NCI-H2196 (cell line): ENCODE results near the gene GAL3ST3.
"Not testable (repeated sequence)": the region's sequence is repeated elsewhere in the genome, so short reads cannot be mapped to it uniquely, and the experiment has no call there.

ENCODE experiments used
- DNase-seq: peaks from one replicate; lab custom pipeline; 2025; ENCODE audit not compliant: unreplicated experiment; lab: John Stamatoyannopoulos, UW

The GAL3ST3 gene

DNA sequence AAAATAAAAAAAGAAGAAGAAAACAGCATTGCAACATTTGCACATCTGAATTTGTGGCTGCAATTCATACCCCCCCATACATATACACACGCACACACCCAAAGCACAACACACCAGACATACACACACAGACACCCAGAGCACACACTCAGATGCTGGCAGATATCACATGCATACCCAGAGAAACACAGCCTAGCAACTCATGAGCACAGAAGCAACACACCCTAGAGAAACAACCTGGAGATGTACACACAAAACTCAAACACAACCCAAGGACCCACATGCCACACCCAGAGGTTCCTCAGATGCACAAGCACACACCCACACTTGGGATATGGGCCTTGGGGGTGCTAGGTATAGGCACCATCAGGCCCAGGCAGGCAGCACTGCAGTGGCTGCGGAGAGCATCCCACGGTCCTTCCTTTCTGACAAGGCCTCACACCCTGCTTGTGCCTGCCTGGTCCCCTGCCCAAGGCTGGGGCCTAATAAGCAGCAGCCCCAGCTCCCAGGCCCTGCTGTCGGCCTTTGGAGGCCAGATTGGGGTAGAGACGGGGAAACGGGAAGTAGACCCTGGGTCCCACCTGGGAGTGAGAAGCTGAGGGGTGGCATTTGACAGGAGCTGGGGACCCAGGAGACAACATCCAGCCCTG is 34.0 kb downstream of the GAL3ST3 start:
- no peak for DNase-seq

DNA sequence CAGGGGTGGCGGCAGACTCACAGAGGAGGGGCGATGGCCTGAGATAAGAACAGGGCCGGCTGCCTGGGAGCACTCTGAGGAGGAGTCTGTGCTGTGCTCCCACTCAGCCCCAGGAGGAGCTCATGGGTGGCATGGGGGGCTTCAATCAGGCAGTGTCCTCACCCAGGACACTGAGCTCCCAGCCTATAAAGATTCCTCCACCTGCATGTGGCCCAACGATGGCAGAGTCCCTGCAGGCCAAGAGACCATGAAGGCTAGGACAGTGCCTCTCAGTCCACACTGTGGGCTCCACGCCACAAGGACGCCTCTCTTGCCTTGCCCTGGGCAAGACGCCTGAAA is 35.2 kb downstream of the GAL3ST3 start:
- DNase-seq, result no peak

DNA sequence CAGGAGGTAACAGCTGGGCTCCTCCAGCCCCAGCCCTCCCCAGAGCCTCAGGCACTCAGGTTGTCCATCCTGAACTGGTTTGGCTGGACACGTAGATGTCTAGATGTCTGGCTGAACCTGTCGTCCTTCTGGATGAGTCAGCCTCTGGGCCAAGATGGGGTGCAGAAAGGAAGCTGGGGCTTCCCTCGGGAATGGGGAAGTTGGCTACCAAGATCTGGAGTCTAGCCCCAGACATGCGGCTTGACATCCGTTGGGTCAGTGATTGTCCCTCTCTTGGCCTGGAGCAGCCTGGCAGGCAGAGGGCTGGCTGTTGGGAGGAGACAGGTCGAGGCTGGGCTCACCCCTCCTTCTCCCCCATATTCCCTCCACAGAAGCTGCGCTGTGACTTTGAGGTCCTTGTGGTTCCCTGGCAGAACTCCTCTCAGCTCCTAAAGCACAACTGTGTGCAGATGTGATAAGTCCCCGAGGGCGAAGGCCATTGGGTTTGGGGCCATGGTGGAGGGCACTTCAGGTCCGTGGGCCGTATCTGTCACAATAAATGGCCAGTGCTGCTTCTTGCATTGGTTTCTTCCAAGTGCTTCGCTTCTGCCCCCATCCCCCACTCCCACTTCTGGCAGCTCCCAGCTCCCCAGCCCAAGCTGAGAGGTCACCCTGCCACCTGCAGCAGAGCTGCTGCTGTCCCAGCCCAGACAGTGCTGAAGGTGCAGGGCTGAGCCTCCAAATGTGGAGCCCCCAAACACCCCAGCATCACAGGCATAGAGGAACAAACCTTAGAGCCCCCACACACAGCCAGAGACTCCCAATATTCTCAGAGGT is 35.8 kb downstream of the GAL3ST3 start:
- DNase-seq, result no peak

DNA sequence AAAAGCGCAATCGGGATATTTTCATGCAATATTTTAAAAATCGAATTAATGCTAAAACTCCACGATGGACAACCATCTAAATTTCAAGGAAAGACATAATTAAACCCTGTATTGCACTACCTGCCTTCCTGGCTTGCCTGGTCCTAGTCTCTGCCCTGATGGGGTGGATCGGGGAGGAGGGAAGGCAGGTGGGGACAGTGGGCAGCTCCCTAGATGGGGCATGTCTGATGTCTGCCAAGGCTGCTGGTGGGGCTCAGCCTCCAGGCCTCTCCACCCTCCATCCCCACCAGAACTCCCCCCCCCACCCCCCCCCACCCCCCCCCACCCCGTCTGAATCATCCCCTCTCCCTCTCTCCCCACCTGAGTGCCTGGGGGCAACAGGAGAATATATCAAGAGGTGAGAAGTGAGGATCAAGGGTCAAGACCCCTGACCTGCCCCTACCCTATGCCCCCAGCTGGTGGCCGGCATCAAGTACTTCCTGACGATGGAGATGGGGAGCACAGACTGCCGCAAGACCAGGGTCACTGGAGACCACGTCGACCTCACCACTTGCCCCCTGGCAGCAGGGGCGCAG is 36.5 kb downstream of the GAL3ST3 start:
- DNase-seq, result no peak

DNA sequence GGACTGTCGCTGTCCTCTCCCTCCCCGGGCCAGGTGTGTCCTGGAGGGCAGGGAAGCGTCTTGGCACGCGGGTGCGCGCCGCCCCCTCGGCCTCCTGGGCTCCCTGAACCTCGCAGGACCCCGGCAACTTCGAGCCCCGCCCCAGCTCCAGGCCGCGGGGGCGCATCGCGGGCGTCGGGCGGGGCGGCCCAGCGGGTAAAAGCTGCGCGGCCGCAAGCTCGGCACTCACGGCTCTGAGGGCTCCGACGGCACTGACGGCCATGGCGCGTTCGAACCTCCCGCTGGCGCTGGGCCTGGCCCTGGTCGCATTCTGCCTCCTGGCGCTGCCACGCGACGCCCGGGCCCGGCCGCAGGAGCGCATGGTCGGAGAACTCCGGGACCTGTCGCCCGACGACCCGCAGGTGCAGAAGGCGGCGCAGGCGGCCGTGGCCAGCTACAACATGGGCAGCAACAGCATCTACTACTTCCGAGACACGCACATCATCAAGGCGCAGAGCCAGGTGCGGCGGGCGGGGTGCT is 37.1 kb downstream of the GAL3ST3 start, which contains the start of gene CST6:
Gene CST6 (plus strand): TSS at position 224 of the 519 bp plus-strand sequence. CDS start 37 bp downstream, at position 261.
- no peak for DNase-seq

DNA sequence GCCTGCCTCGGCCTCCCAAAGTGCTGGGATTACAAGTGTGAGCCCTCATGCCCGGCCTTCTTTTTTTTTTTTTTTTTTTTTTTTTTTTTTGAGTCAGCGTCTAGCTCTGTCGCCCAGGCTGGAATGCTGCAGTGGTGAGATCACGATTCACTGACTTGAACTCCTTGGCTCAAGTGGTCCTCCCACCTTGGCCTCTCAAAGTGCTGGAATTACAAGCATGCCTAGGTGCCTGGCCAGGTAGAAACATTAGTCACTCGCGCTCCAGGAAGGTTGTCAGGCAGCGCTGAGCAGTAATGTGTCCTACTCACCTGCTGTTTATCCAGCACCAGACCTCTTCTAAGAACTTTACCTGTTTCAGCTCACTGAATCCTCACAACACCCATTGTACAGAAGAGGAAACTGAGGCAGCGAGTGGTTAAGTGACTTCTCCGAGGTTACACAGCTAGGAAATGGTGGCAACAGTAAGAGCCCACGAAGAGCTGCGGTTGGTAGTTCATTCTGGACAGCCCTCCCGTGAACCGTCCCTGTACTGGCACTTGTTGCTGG is 37.6 kb downstream of the GAL3ST3 start:
- DNase-seq, result no peak

DNA sequence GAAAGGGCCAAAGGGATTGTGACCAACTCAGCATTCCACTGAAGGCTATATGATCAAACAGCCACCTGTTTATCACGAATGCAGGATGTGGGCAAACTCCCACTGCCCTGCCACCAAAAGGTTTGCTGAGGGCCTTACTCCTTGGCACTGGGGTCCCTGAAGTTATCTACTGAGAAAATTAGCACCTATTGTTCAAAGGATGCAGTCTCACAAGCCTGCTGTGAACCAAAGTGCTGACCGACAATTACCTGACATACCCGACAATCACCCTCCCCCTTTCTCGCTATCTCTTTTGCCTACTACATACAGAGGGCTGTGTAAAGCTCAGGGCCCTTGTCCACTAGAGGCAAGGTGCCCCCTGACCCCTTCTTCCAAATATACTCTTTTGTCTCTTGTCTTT is 38.9 kb downstream of the GAL3ST3 start:
- DNase-seq, result not testable (repeated sequence)

DNA sequence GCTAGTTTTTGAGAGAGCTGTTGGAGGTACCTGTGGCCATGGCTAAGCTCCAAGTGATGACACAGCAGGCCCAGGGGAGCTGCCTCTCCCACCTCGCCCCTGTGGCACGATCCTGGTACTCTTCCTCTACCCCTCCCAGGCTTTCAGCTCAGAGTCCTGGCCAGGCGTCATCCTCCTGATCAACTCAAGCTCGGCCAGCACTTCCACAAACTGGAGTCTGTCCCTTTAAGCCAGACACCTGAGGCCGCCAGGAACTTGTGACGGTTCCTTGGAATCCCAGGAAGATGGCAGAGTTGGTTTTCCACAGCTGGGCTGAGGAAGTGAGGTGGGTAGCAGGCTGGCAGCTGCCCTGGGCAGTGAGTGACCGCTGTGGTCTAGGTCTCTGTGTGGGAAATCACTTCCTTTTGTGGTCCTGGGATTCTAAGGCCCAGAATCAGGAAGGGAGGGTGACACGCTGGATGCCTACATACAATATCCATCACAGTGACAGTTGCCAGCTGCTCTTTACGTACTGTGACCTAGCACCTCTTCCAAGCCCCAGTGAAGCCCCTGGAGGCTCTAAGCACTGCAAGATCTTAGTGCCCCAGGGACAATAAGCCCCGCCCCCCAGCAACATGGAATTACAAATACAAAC is 40.4 kb downstream of the GAL3ST3 start:
- DNase-seq, result no peak

DNA sequence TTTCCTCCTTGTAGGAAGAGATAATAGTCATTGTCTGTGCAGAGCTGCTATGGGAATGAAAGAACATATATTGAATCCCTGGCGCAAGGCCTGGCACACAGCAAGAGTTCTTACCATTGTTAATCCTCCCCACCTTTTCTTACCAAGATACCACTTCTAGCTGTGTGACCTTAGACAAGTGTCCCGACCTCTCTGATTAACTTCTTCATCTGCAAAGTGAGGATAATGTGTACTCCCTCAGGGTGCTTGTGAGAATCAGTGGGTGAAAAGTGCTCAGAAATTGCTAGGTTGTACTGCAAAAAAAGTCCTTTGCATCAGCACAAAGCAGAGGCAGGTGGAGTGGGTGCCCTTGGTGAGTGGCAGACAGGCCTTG is 40.9 kb downstream of the GAL3ST3 start:
- no peak for DNase-seq

DNA sequence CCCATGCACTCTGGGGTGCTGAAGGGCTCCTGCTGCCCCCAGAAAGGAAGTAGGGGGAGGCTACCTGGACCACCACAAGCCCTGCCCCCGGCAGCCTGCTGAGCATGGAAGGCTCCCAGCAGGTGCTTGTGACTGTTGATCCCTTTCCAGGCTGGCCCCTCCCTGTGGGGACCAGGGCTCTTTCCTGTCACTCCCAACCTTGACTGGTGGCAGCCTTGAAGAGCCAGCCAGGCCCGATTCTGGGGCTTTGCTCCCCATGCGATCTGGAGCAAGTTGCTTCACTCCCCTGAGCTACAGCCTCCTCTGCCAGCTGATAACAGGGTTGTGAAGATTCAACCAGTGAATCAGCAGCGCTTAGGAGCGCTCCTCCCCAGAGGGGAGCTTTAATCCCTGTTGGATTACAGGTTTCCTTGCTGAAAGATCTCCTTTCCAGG is 41.7 kb downstream of the GAL3ST3 start:
- DNase-seq, result no peak

DNA sequence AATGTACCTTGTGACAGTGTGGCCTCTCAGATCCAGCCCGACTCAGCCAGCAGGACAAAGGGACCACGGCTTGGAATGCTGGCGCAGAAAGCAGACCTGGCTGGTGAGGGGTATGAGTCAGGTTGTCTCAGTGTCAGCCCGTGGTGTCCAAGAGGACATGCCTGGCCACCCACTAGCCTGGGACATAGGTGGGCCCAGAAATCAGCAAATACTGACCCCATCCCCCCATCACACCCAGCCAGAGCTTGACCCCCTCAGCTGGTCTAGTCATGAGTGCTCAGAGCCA is 42.1 kb downstream of the GAL3ST3 start:
- no peak for DNase-seq

DNA sequence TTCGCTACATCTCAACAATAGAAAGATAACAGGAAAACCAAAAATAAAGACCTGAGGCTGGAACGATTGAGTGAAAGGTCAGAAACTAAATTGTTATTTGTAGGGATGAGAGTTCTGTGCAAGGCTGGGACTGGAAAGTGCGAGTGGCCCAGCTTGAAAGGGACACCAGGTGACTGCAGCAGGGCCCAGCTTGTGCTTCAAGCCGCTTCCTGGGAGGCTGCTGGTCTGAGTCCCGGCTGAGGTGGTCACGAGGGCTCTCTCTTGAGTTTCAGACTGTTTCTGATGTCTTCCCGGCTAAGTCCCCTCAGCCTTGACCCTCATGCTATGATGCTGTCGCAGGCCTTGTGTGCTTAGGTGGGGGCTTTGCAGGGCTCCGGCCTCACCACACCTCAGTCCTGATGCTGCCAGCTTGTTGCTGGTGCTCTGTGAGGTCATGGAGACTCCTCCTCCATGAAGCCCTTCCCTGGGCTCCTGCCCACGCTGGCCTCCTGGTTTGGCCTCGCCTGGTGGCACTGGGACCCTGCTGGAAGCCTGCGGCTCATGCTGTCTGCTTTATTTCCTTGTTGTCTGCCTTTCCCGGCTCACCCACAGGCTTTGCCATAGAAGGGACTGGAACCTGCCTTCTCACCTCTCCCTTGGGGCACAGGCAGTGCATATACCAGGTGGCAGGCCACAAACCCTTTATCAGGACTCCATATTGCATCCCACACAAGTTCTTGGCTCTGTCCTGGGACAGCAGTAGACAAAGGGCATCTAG is 42.6 kb downstream of the GAL3ST3 start:
- DNase-seq, result no peak

DNA sequence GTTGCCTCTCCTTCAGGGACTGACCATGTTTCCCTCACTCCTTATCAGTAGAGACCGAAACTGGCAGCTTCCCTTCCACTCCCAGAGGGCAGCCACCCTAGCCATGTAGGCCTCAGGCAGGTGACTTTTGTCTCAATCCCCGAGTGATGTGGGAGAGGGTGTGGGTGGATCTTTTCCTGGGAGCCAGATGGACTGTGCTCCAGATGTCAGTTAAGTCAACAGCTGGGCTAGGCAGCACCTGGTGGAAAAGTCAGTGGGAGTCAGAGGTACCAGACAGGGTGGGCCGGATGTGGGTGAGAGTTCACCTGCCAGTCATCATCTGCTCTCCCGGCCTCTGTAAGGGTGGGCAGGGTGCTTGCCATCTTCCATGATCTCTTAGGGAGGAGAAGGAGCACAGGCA is 44.8 kb downstream of the GAL3ST3 start:
- DNase-seq, result no peak

DNA sequence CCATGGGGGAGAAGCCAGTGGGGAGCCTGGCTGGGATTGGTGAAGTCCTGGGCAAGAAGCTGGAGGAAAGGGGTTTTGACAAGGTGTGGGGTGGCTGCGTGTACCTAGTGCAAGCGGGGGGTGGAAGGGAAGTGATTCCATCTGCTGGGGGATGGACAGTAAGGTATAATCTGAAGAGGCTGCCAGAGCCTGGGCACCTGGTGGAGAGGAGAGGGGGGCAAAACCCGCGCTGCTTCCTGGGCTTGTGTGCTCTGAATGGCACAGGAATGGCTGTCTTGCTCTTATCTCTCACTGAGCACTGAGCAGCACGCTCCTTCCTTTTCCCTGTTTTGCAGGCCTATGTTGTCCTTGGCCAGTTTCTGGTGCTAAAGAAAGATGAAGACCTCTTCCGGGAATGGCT is 45.7 kb downstream of the GAL3ST3 start:
- peak; percentile 7 for DNase-seq

DNA sequence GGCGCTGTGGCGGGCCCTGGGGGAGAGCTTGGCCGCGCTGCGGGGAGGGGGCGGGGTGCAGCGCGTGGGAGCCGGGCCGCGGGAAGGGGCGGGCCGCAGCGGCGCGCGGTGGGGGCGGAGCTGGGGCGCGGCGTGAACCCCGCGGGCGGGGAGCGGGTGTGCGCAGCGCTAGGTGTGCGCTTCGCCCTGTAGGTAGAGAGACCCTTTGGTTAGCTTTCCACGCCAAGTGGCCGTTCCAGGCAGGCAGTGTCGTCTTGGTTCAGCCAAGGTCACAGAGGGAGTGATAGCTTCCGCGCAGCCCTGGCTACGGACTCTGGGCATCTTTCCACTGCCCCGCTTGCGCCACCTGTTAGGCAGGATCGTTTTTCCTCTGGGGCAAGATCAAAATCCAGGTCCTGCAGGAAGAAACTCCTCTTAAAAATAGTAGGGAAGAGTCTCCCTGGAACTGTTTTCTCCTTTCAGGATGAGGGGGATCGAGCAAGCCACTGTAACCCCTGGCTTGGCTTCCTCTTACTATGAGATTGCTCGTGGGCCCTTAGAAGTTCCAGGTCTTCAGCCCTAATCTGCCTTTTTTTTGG is 46.2 kb downstream of the GAL3ST3 start:
- DNase-seq, result peak; percentile 53

DNA sequence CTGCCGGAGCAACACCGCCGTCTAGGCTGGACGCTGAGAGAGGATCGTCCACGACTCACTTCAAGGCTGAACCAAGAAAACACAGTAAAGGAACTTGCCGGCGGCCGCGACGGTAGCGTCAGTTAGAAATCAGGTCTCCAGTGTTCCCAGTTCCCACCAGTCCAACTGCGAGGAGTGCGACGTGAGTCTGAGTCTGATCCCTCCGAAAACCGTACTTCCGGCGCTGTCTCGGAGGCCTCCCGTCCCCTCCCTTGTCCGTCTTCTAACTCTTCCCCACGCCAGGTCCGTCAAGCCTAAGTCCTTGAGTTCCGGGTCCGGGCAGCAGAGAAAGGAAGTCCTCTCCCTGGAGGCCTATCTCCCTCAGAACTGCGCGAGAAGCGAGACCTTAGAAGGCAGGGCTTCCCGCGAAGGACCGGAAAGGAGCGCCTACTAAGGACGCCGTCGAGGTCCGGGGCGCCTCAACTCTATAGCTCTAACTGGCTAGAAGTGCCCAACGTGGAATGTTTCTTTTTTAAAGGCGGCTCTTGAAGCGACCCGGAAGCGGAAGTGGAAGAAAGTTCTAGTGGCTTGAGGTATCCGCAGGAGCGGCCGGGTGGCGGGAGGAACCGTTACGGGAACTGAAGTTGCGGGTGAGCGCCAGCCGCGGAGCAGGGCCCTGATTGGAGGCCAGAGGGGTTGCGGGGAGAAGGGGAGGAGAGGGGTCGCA is 46.9 kb downstream of the GAL3ST3 start, which contains the start of the genes BANF1 and EIF1AD:
Gene BANF1 (plus strand): TSS at position 562 of the 706 bp plus-strand sequence. CDS start 748 bp downstream, outside the sequence.
Gene EIF1AD (minus strand): TSS at position 216 of the 706 bp plus-strand sequence. CDS start 1,768 bp downstream, outside the sequence.
- peak; percentile 98 for DNase-seq

DNA sequence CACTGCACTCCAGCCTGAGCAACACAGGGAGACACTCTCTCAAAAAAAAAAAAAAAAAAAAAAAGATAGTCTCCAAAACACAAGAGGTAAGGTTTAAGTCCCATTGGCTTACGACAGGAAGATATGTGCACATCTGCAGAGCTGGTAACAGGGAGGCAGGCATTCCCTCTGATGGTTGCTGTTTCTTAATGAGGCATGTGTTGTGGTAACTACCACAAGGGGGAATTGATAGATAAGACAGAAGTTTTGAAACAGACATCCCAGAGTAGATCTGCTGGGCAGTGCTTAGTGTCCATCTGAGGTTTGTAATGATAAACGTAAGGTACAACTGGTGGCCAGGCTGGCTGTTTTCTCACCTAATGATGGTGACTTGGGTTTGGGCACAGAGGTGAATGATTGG is 51.7 kb downstream of the GAL3ST3 start:
- DNase-seq, result no peak

DNA sequence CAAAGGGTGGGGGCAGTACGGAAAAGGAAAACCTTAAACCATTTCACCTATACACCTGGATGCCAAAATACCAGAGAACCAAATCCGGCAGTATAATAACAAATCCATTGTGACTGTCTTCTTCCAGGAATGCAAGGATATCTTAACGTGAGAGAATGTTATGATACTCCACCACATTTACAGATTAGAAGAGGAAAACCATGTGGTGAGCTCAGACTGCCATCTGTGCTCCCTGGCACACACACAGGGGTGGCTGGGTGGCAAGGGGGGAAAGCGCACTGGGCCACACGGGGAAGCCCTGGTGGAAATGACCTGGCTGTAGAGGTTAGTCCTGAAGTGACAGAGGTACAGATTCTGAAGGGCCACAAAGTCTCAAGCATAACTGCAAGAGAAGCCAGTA is 56.9 kb downstream of the GAL3ST3 start:
- DNase-seq, result no peak
